H9 (cell line): ENCODE data around the gene TBC1D4. TPM values are rescaled to one million over a fixed set of nuclear protein-coding genes. Genes with fewer than 3 reads are reported as not detected.

Source experiments
- DNase-seq: peaks from one replicate; pipeline ENCODE4 v3.0.0-alpha.2; 2017
- H2AFZ ChIP-seq: one replicate; pipeline ENCODE4 v1.6.1; 2013; ENCODE audit warnings: mild to moderate bottlenecking, low read length, control low read depth, moderate library complexity
- H2AK5ac ChIP-seq: 2 replicates; pipeline ENCODE4 v1.6.1; 2013; ENCODE audit warnings: low read length, control low read depth, mixed read lengths; ENCODE audit not compliant: insufficient read length
- H2BK120ac ChIP-seq: one replicate; pipeline ENCODE4 v1.6.1; 2013; ENCODE audit warnings: low read depth, mild to moderate bottlenecking, low read length, control low read depth, inconsistent platforms; ENCODE audit not compliant: poor library complexity, severe bottlenecking
- H2BK12ac ChIP-seq: 2 replicates; pipeline ENCODE4 v1.6.1; 2013; ENCODE audit warnings: low read length, control low read depth, mixed read lengths, low read depth; ENCODE audit not compliant: insufficient read length
- H2BK15ac ChIP-seq: 2 replicates; pipeline ENCODE4 v1.6.1; 2013; ENCODE audit warnings: low read depth, low read length, control low read depth
- H2BK20ac ChIP-seq: one replicate; pipeline ENCODE4 v1.6.1; 2013; ENCODE audit warnings: low read depth, mild to moderate bottlenecking, low read length, control low read depth, inconsistent platforms; ENCODE audit not compliant: poor library complexity, severe bottlenecking
- H2BK5ac ChIP-seq: 2 replicates; pipeline ENCODE4 v1.6.1; 2013; ENCODE audit warnings: low read length, control low read depth, mixed read lengths; ENCODE audit not compliant: insufficient read length
- H3K14ac ChIP-seq: 2 replicates; pipeline ENCODE4 v1.6.1; 2013; ENCODE audit warnings: low read length, control low read depth; ENCODE audit not compliant: insufficient read depth
- H3K18ac ChIP-seq: 2 replicates; pipeline ENCODE4 v1.6.1; 2013; ENCODE audit warnings: low read depth, mild to moderate bottlenecking, mixed read lengths, low read length, control low read depth; ENCODE audit not compliant: insufficient read length
- H3K23ac ChIP-seq: 2 replicates; pipeline ENCODE4 v1.6.1; 2013; ENCODE audit warnings: low read length, control low read depth, mixed read lengths, low read depth; ENCODE audit not compliant: insufficient read length
- H3K23me2 ChIP-seq: 2 replicates; pipeline ENCODE4 v1.6.1; 2013; ENCODE audit warnings: low read depth, mild to moderate bottlenecking, mixed read lengths, low read length, control low read depth; ENCODE audit not compliant: insufficient read length, poor library complexity, severe bottlenecking
- H3K27ac ChIP-seq: 2 replicates; pipeline ENCODE4 v1.5.1; 2013; ENCODE audit warnings: low read length, control low read depth, mixed read lengths, low read depth; ENCODE audit not compliant: insufficient read length
- H3K27me3 ChIP-seq: 2 replicates; pipeline ENCODE4 v1.6.1; 2013; ENCODE audit warnings: low read length, control low read depth, inconsistent platforms; ENCODE audit not compliant: insufficient read depth
- H3K4ac ChIP-seq: 2 replicates; pipeline ENCODE4 v1.6.1; 2013; ENCODE audit warnings: low read depth, mild to moderate bottlenecking, control low read depth, inconsistent platforms, low read length, moderate library complexity
- H3K4me1 ChIP-seq: 2 replicates; pipeline ENCODE4 v1.6.1; 2013; ENCODE audit warnings: low read length, control low read depth, inconsistent platforms; ENCODE audit not compliant: insufficient read depth
- H3K4me2 ChIP-seq: 2 replicates; pipeline ENCODE4 v1.6.1; 2013; ENCODE audit warnings: low read length, control low read depth, mixed read lengths; ENCODE audit not compliant: insufficient read length, insufficient read depth
- H3K56ac ChIP-seq: 2 replicates; pipeline ENCODE4 v1.6.1; 2013; ENCODE audit warnings: low read depth, mild to moderate bottlenecking, mixed read lengths, low read length, control low read depth; ENCODE audit not compliant: insufficient read length
- H3K79me1 ChIP-seq: 2 replicates; pipeline ENCODE4 v1.6.1; 2013; ENCODE audit warnings: low read depth, mild to moderate bottlenecking, moderate library complexity, low read length, control low read depth, inconsistent platforms; ENCODE audit not compliant: insufficient read depth, poor library complexity, severe bottlenecking
- H3K79me2 ChIP-seq: 2 replicates; pipeline ENCODE4 v1.6.1; 2013; ENCODE audit warnings: low read length, control low read depth, inconsistent platforms; ENCODE audit not compliant: insufficient read depth
- H3K9ac ChIP-seq: 2 replicates; pipeline ENCODE4 v1.6.1; 2013; ENCODE audit warnings: low read length, control low read depth, mixed read lengths; ENCODE audit not compliant: insufficient read length; ENCODE audit errors: extremely low read depth
- H3K9me3 ChIP-seq: one replicate; pipeline ENCODE4 v1.6.1; 2013; ENCODE audit warnings: low read depth, low read length, inconsistent platforms; ENCODE audit not compliant: control insufficient read depth
- H3T11ph ChIP-seq: one replicate; pipeline ENCODE4 v1.6.1; 2013; ENCODE audit warnings: mild to moderate bottlenecking, low read length, control low read depth, inconsistent platforms
- H4K20me1 ChIP-seq: one replicate; pipeline ENCODE4 v1.6.1; 2013; ENCODE audit not compliant: control insufficient read depth, insufficient read length, insufficient read depth
- H4K5ac ChIP-seq: 2 replicates; pipeline ENCODE4 v1.6.1; 2013; ENCODE audit warnings: low read depth, mild to moderate bottlenecking, mixed read lengths, low read length, control low read depth; ENCODE audit not compliant: insufficient read length
- H4K8ac ChIP-seq: replicated peaks from 2 replicates; pipeline ENCODE4 v1.6.1; 2013; ENCODE audit warnings: low read length, control low read depth, mixed read lengths, low read depth; ENCODE audit not compliant: insufficient read length
- H4K91ac ChIP-seq: 2 replicates; pipeline ENCODE4 v1.6.1; 2013; ENCODE audit warnings: low read depth, mild to moderate bottlenecking, moderate library complexity, mixed read lengths, low read length, control low read depth; ENCODE audit not compliant: insufficient read length
- H3K27ac Mint-ChIP-seq, 3 experiments: 2 replicates in 2 of 3; 3 replicates in 1 of 3; pipeline ENCODE4 v1.8.0; 2020 to 2021; ENCODE audit warnings: mixed read lengths in 3 of 3, mild to moderate bottlenecking in 1 of 3, moderate library complexity in 1 of 3
- H3K27me3 Mint-ChIP-seq: 2 replicates; pipeline ENCODE4 v1.8.0; 2021; ENCODE audit warnings: low read depth, mild to moderate bottlenecking, moderate library complexity, mixed read lengths
- H3K36me3 Mint-ChIP-seq, 3 experiments: 2 replicates in 2 of 3; 3 replicates in 1 of 3; pipeline ENCODE4 v1.8.0; 2020 to 2021; ENCODE audit warnings: low read depth in 3 of 3, mixed read lengths in 3 of 3; ENCODE audit not compliant: insufficient read depth in 1 of 3
- H3K4me1 Mint-ChIP-seq, 2 experiments: 2 replicates each; pipeline ENCODE4 v1.8.0; 2020; ENCODE audit warnings: mixed read lengths in 2 of 2
- H3K4me3 Mint-ChIP-seq, 2 experiments: 2 replicates in 1 of 2; 3 replicates in 1 of 2; pipeline ENCODE4 v1.8.0; 2020 to 2021; ENCODE audit warnings: mild to moderate bottlenecking in 2 of 2, mixed read lengths in 2 of 2, moderate library complexity in 1 of 2
- H3K9me3 Mint-ChIP-seq, 2 experiments: 2 replicates in 1 of 2; 3 replicates in 1 of 2; pipeline ENCODE4 v1.8.0; 2020; ENCODE audit warnings: mild to moderate bottlenecking in 2 of 2, mixed read lengths in 2 of 2, moderate library complexity in 1 of 2
- CTCF ChIP-seq: fragments of 200-600 bp; sonication (generic); conservative IDR thresholded peaks from 3 replicates; pipeline ENCODE4 v1.8.0; 2021; ENCODE audit warnings: antibody characterized with exemption, mild to moderate bottlenecking
- WGBS: extraction: QIAGEN DNeasy Blood & Tissue Kit; methylation state at CpG from one replicate; pipeline ENCODE4 v1.1.7; 2013; ENCODE audit warnings: missing lambda C conversion rate, low lambda C conversion rate, mixed read lengths; ENCODE audit not compliant: insufficient read length; ENCODE audit errors: extremely low coverage; 5-methylcytosine and 5-hydroxymethylcytosine counted together
- total RNA-seq: library from RNA; stranded (reverse); gene quantifications from 2 replicates; pipeline ENCODE4 v1.2.1, GENCODE V29; 2021

The TBC1D4 gene
- total RNA-seq, 1 experiment from 2014 or later: 10.5 TPM

- H3K4me1 ChIP-seq: no peaks in the 10 kb centered on the region
- no peak overlapping the region for H2BK20ac ChIP-seq
- H4K5ac ChIP-seq: no peak overlapping the region
- no peak overlapping the region for H2BK15ac ChIP-seq
- no peak overlapping the region for H3K9ac ChIP-seq
- no peaks in the 10 kb centered on the region for H4K20me1 ChIP-seq
- no peak overlapping the region for H3K23ac ChIP-seq
- no peaks in the 10 kb centered on the region for H3K79me1 ChIP-seq
- H3K18ac ChIP-seq: no peak overlapping the region
- H3K4ac ChIP-seq: no peak overlapping the region
- no peak overlapping the region for H2AK5ac ChIP-seq
- no peak overlapping the region for H3K27ac Mint-ChIP-seq
- H2BK12ac ChIP-seq: no peak overlapping the region
- H3K9me3 Mint-ChIP-seq: no peaks in the 10 kb centered on the region
- no peak overlapping the region for H4K91ac ChIP-seq
- no peak overlapping the region for H3K27ac ChIP-seq
- no peaks in the 10 kb centered on the region for H3K36me3 Mint-ChIP-seq
- H3K56ac ChIP-seq: no peak overlapping the region
- H3K4me1 Mint-ChIP-seq: no peaks in the 10 kb centered on the region
- no peaks in the 10 kb centered on the region for H3K9me3 ChIP-seq
- no peaks in the 10 kb centered on the region for H3K27me3 Mint-ChIP-seq
- no peaks in the 10 kb centered on the region for H3K27me3 ChIP-seq
- no peak overlapping the region for H2BK120ac ChIP-seq
- TF ChIP-seq CTCF: no peak
- H3K4me2 ChIP-seq: no peak overlapping the region
- H4K8ac ChIP-seq: no peak overlapping the region
- H2AFZ ChIP-seq: no peak overlapping the region
- no peaks in the 10 kb centered on the region for H3K23me2 ChIP-seq
- 100% methylated on average over 1 of the region's 3 CpGs for whole genome bisulfite sequencing
- no peak overlapping the region for H2BK5ac ChIP-seq
- H3T11ph ChIP-seq: no peak overlapping the region
- no peak for DNase-seq
- H3K4me3 Mint-ChIP-seq: no peak overlapping the region
- no peaks in the 10 kb centered on the region for H3K79me2 ChIP-seq
- no peak overlapping the region for H3K14ac ChIP-seq
Measured at GRCh38 chr13:75256922-75257321, 225.0 kb downstream of the TBC1D4 start.
